MM.1S (cell line): ENCODE measurements around the gene TTC28.

Source experiments
- DNase-seq: peaks from one replicate; pipeline ENCODE4 v3.0.0-alpha.2; 2015
- H2AFZ ChIP-seq: fragments of 300-600 bp; sonication (generic); 2 replicates; pipeline ENCODE4 v1.6.0; 2016; ENCODE audit warnings: antibody characterized with exemption, low read length
- H3F3A ChIP-seq: fragments of 300-600 bp; sonication (generic); 2 replicates; pipeline ENCODE4 v1.6.1; 2016; ENCODE audit warnings: mild to moderate bottlenecking, antibody characterized with exemption, low read length, moderate library complexity, mixed read lengths; ENCODE audit not compliant: insufficient read depth
- H3K27ac ChIP-seq: fragments of 300-600 bp; sonication (generic); 2 replicates; pipeline ENCODE4 v1.5.1; 2016; ENCODE audit warnings: mild to moderate bottlenecking, low read length
- H3K27me3 ChIP-seq: fragments of 300-600 bp; sonication (generic); replicated peaks from 2 replicates; pipeline ENCODE4 v1.6.0; 2016; ENCODE audit warnings: low read length; ENCODE audit not compliant: insufficient read depth
- H3K36me3 ChIP-seq: fragments of 300-600 bp; sonication (generic); replicated peaks from 2 replicates; pipeline ENCODE4 v1.6.1; 2016; ENCODE audit warnings: mild to moderate bottlenecking, low read length, mixed read lengths; ENCODE audit not compliant: insufficient read depth
- H3K4me1 ChIP-seq: fragments of 300-600 bp; sonication (generic); 2 replicates; pipeline ENCODE4 v1.6.1; 2016; ENCODE audit warnings: low read length, mixed read lengths
- H3K4me2 ChIP-seq: fragments of 300-600 bp; sonication (generic); 2 replicates; pipeline ENCODE4 v1.6.0; 2016; ENCODE audit warnings: low read depth, low read length
- H3K4me3 ChIP-seq: fragments of 300-600 bp; sonication (generic); 2 replicates; pipeline ENCODE4 v1.5.1; 2016; ENCODE audit warnings: low read length, mixed read lengths
- H3K79me2 ChIP-seq: fragments of 300-600 bp; sonication (generic); 2 replicates; pipeline ENCODE4 v1.6.1; 2016; ENCODE audit warnings: mixed run types, low read length, mixed read lengths
- H3K9ac ChIP-seq: fragments of 300-600 bp; sonication (generic); 2 replicates; pipeline ENCODE4 v1.6.1; 2016; ENCODE audit warnings: low read length, mixed read lengths
- H3K9me2 ChIP-seq: fragments of 300-600 bp; sonication (generic); replicated peaks from 2 replicates; pipeline ENCODE4 v1.6.1; 2016; ENCODE audit warnings: mild to moderate bottlenecking, low read length, mixed read lengths; ENCODE audit not compliant: insufficient read depth
- H3K9me3 ChIP-seq: fragments of 300-600 bp; sonication (generic); replicated peaks from 2 replicates; pipeline ENCODE4 v1.6.1; 2016; ENCODE audit warnings: mild to moderate bottlenecking, low read length, mixed read lengths; ENCODE audit not compliant: insufficient read depth
- H4K20me1 ChIP-seq: fragments of 300-600 bp; sonication (generic); 2 replicates; pipeline ENCODE4 v1.6.1; 2016; ENCODE audit warnings: mild to moderate bottlenecking, low read length, moderate library complexity, mixed read lengths; ENCODE audit not compliant: insufficient read depth
- CTCF ChIP-seq: fragments of 300-600 bp; sonication (generic); IDR thresholded peaks from 2 replicates; pipeline ENCODE4 v1.5.1; 2016; ENCODE audit warnings: antibody characterized with exemption, low read length, mixed read lengths
- EZH2 ChIP-seq: fragments of 300-600 bp; sonication (generic); optimal IDR thresholded peaks from 2 replicates; pipeline ENCODE3; 2017; ENCODE audit warnings: low read depth, mild to moderate bottlenecking, antibody characterized with exemption, low read length, mixed read lengths
- EZH2phosphoT487 ChIP-seq: fragments of 300-600 bp; sonication (generic); IDR thresholded peaks from 2 replicates; pipeline ENCODE4 v1.6.1; 2018; ENCODE audit warnings: antibody characterized with exemption, low read length

TTC28 gene

DNA sequence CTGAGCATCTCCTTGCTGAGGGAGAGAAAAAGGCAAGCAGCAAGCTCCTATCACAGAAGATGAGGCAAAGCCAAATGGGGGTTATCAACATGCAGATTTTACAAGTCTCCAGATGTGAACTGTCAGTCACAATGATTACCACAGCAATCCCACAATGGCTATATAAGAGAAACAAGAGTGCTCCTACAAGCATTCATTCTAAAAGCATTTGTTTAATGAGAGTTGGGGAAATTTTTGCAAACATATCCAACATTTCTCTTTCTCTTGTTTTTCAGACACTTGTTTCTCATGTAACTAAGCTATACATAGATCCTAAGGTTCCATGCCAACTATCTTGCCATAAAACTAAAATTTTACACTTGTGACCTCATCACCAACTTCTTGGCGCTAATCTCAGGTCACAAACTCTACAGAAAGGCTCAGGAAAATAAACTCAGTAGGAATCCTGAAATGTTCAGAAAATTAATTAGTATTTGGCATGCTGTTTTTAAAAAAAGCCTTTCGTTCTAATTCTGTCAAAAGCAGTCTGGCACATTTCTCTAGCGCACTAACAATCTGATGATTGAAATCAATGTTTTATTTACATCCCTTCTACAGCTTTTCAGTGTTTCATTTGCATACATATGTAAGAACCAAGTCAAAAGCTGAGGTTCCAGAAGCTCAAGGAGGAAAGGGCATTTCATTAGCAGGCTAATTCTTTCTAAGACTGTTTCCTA, 199.5 kb downstream of the TTC28 start:
- Histone ChIP-seq H3K4me2 (no peak overlapping the region), H3K27ac (no peak overlapping the region), H3K36me3 (no peaks in the 10 kb centered on the region), H3K4me1 (no peaks in the 10 kb centered on the region), H3K9me3 (no peaks in the 10 kb centered on the region), H3K9me2 (no peaks in the 10 kb centered on the region), H3K9ac (no peak overlapping the region), H2AFZ (no peak overlapping the region), H3K79me2 (no peaks in the 10 kb centered on the region), H3F3A (no peaks in the 10 kb centered on the region), H3K4me3 (no peak overlapping the region), H3K27me3 (no peaks in the 10 kb centered on the region), H4K20me1 (no peaks in the 10 kb centered on the region)
- TF ChIP-seq EZH2phosphoT487 (no peak), EZH2 (no peak), CTCF (no peak)
- no peak for DNase-seq

- Histone ChIP-seq H2AFZ (no peak overlapping the region), H3K9me3 (no peaks in the 10 kb centered on the region), H3F3A (no peaks in the 10 kb centered on the region), H4K20me1 (no peaks in the 10 kb centered on the region), H3K27ac (no peak overlapping the region), H3K9ac (no peak overlapping the region), H3K4me1 (no peaks in the 10 kb centered on the region), H3K9me2 (no peaks in the 10 kb centered on the region), H3K4me2 (no peak overlapping the region), H3K79me2 (no peaks in the 10 kb centered on the region), H3K27me3 (no peaks in the 10 kb centered on the region), H3K4me3 (no peak overlapping the region), H3K36me3 (no peaks in the 10 kb centered on the region)
- TF ChIP-seq EZH2 (no peak), EZH2phosphoT487 (no peak), CTCF (no peak)
- DNase-seq: no peak
Observed at GRCh38 chr22:28478564-28478963, 201.1 kb downstream of the TTC28 start.

DNA sequence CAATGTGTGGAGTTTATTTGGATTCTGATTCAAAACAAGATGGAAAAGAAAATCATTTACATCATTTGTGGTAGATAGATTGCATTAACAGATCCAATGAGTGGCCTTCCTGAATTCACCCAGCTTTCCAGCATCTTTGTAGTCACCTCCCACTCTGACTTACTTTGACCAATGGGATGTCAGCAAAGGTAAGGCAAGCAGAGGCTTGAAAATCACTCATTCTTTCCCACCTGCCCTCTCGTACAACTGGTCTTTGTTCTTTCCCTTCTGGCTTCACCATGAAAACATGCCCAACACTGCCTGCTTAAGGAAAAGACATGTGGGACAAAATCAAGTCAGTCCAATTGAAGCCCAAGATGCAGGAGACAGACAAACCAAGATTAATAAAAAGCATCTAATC, 202.1 kb downstream of the TTC28 start:
- H2AFZ ChIP-seq: no peak overlapping the region
- TF ChIP-seq CTCF: no peak
- TF ChIP-seq EZH2phosphoT487: no peak
- TF ChIP-seq EZH2: no peak
- DNase-seq: no peak

More for the DNA sequence above, 202.1 kb downstream of the TTC28 start:
- Histone ChIP-seq H3K27ac (no peak overlapping the region), H3K4me1 (no peaks in the 10 kb centered on the region), H3K4me2 (no peak overlapping the region), H3K36me3 (no peaks in the 10 kb centered on the region), H3K4me3 (no peak overlapping the region), H3K79me2 (no peaks in the 10 kb centered on the region), H4K20me1 (no peaks in the 10 kb centered on the region), H3K9ac (no peak overlapping the region), H3K9me2 (no peaks in the 10 kb centered on the region), H3F3A (no peaks in the 10 kb centered on the region), H3K27me3 (no peaks in the 10 kb centered on the region), H3K9me3 (no peaks in the 10 kb centered on the region)
